GM23338 (cell line): ENCODE data around the gene MLPH. TPM values are rescaled to one million over a fixed set of nuclear protein-coding genes. Genes with fewer than 3 reads are reported as not detected.

Experiments
- CREB1 ChIP-seq: fragments of 250-450 bp; sonication (Bioruptor Pico); IDR thresholded peaks from 2 replicates; pipeline ENCODE4 v1.5.0; 2020; ENCODE audit warnings: low read depth, mild to moderate bottlenecking, moderate library complexity
- polyA plus RNA-seq: library from polyadenylated mRNA; unstranded; fragments of >200 nt; fragmentation: Nextera tagmentation; extraction: Ambion mirVana; gene quantifications from 2 replicates; pipeline ENCODE4 v1.2.1, GENCODE V29; 2016
- total RNA-seq: library from RNA; depleted of rRNA; stranded (reverse); fragments of >200 nt; shearing (Covaris generic); gene quantifications from 2 replicates; pipeline ENCODE4 v1.2.3, GENCODE V29; 2014
- TF ChIP-seq, protein P1 (sequence below): fragments of 250-450 bp; sonication (Bioruptor Pico); IDR thresholded peaks from 2 replicates; pipeline ENCODE4 v1.5.0; 2020; ENCODE audit warnings: mild to moderate bottlenecking, moderate library complexity
- TF ChIP-seq, protein P2 (sequence below), 2 experiments: fragments of 200-600 bp in 1 of 2; sonication (generic) in 1 of 2; conservative IDR thresholded peaks; 2 replicates each; pipeline versions ENCODE4 v1.5.1 to v1.6.1; 2016 to 2017; ENCODE audit warnings: antibody characterized with exemption in 2 of 2, low read depth in 2 of 2, mild to moderate bottlenecking in 2 of 2, moderate library complexity in 1 of 2
- TF ChIP-seq, protein P3 (sequence below): IDR thresholded peaks from one replicate; pipeline ENCODE4 v1.6.1; 2018; ENCODE audit warnings: antibody characterized with exemption; ENCODE audit not compliant: unreplicated experiment

The MLPH gene
- total and polyA plus RNA-seq, 2 experiments from 2014 or later: 13.6 to 16.5 TPM

DNA sequence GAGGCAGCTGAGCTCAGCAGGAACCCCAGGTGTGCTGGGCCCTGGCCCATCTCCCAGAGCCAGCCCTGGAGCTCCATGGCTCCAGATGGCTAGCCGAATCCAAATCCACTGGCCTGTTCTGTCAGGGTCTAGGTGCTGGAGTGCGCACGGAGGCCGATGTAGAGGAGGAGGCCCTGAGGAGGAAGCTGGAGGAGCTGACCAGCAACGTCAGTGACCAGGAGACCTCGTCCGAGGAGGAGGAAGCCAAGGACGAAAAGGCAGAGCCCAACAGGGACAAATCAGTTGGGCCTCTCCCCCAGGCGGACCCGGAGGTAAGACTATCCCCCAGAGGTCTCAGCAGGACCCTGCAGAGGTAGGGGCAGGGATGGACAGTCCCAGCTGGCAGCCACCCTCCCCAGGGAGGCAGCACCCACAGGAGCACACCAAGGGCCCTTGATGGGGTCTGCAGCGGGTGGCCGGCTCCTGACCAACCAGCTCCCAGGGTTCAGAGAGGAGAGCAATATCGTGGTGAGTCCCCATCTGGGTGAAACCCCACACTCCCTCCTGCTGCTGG is 53.2 kb downstream of the MLPH start (continued):
- TF ChIP-seq, protein P1, sequence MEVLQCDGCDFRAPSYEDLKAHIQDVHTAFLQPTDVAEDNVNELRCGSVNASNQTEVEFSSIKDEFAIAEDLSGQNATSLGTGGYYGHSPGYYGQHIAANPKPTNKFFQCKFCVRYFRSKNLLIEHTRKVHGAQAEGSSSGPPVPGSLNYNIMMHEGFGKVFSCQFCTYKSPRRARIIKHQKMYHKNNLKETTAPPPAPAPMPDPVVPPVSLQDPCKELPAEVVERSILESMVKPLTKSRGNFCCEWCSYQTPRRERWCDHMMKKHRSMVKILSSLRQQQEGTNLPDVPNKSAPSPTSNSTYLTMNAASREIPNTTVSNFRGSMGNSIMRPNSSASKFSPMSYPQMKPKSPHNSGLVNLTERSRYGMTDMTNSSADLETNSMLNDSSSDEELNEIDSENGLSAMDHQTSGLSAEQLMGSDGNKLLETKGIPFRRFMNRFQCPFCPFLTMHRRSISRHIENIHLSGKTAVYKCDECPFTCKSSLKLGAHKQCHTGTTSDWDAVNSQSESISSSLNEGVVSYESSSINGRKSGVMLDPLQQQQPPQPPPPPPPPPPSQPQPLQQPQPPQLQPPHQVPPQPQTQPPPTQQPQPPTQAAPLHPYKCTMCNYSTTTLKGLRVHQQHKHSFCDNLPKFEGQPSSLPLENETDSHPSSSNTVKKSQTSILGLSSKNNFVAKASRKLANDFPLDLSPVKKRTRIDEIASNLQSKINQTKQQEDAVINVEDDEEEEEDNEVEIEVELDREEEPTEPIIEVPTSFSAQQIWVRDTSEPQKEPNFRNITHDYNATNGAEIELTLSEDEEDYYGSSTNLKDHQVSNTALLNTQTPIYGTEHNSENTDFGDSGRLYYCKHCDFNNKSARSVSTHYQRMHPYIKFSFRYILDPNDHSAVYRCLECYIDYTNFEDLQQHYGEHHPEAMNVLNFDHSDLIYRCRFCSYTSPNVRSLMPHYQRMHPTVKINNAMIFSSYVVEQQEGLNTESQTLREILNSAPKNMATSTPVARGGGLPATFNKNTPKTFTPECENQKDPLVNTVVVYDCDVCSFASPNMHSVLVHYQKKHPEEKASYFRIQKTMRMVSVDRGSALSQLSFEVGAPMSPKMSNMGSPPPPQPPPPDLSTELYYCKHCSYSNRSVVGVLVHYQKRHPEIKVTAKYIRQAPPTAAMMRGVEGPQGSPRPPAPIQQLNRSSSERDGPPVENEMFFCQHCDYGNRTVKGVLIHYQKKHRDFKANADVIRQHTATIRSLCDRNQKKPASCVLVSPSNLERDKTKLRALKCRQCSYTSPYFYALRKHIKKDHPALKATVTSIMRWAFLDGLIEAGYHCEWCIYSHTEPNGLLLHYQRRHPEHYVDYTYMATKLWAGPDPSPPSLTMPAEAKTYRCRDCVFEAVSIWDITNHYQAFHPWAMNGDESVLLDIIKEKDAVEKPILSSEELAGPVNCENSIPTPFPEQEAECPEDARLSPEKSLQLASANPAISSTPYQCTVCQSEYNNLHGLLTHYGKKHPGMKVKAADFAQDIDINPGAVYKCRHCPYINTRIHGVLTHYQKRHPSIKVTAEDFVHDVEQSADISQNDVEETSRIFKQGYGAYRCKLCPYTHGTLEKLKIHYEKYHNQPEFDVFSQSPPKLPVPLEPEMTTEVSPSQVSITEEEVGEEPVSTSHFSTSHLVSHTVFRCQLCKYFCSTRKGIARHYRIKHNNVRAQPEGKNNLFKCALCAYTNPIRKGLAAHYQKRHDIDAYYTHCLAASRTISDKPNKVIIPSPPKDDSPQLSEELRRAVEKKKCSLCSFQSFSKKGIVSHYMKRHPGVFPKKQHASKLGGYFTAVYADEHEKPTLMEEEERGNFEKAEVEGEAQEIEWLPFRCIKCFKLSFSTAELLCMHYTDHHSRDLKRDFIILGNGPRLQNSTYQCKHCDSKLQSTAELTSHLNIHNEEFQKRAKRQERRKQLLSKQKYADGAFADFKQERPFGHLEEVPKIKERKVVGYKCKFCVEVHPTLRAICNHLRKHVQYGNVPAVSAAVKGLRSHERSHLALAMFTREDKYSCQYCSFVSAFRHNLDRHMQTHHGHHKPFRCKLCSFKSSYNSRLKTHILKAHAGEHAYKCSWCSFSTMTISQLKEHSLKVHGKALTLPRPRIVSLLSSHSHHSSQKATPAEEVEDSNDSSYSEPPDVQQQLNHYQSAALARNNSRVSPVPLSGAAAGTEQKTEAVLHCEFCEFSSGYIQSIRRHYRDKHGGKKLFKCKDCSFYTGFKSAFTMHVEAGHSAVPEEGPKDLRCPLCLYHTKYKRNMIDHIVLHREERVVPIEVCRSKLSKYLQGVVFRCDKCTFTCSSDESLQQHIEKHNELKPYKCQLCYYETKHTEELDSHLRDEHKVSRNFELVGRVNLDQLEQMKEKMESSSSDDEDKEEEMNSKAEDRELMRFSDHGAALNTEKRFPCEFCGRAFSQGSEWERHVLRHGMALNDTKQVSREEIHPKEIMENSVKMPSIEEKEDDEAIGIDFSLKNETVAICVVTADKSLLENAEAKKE: no peak
- no peak for TF ChIP-seq CREB1 (CRISPR knock-in tag)
- TF ChIP-seq, protein P2, sequence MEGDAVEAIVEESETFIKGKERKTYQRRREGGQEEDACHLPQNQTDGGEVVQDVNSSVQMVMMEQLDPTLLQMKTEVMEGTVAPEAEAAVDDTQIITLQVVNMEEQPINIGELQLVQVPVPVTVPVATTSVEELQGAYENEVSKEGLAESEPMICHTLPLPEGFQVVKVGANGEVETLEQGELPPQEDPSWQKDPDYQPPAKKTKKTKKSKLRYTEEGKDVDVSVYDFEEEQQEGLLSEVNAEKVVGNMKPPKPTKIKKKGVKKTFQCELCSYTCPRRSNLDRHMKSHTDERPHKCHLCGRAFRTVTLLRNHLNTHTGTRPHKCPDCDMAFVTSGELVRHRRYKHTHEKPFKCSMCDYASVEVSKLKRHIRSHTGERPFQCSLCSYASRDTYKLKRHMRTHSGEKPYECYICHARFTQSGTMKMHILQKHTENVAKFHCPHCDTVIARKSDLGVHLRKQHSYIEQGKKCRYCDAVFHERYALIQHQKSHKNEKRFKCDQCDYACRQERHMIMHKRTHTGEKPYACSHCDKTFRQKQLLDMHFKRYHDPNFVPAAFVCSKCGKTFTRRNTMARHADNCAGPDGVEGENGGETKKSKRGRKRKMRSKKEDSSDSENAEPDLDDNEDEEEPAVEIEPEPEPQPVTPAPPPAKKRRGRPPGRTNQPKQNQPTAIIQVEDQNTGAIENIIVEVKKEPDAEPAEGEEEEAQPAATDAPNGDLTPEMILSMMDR (conservative IDR thresholded peaks at IDR 0.05; ENCODE audit: low read depth in 2 of 2): no peak
- TF ChIP-seq, protein P3, sequence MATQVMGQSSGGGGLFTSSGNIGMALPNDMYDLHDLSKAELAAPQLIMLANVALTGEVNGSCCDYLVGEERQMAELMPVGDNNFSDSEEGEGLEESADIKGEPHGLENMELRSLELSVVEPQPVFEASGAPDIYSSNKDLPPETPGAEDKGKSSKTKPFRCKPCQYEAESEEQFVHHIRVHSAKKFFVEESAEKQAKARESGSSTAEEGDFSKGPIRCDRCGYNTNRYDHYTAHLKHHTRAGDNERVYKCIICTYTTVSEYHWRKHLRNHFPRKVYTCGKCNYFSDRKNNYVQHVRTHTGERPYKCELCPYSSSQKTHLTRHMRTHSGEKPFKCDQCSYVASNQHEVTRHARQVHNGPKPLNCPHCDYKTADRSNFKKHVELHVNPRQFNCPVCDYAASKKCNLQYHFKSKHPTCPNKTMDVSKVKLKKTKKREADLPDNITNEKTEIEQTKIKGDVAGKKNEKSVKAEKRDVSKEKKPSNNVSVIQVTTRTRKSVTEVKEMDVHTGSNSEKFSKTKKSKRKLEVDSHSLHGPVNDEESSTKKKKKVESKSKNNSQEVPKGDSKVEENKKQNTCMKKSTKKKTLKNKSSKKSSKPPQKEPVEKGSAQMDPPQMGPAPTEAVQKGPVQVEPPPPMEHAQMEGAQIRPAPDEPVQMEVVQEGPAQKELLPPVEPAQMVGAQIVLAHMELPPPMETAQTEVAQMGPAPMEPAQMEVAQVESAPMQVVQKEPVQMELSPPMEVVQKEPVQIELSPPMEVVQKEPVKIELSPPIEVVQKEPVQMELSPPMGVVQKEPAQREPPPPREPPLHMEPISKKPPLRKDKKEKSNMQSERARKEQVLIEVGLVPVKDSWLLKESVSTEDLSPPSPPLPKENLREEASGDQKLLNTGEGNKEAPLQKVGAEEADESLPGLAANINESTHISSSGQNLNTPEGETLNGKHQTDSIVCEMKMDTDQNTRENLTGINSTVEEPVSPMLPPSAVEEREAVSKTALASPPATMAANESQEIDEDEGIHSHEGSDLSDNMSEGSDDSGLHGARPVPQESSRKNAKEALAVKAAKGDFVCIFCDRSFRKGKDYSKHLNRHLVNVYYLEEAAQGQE: no peak
